Measurements from ENCODE around the gene SHISA7.

GRCh38 chr19:55464662-55465054 lies 21.6 kb upstream of the SHISA7 start, which contains the start of gene C19orf85:
- TF ChIP-seq ARNTL (CRISPR knock-in tag; IDR thresholded peaks at IDR 0.05; ENCODE audit: borderline replicate concordance, low read depth) (no peak), SNAI2 (CRISPR knock-in tag; IDR thresholded peaks at IDR 0.05) (no peak), ISL1 (CRISPR knock-in tag; IDR thresholded peaks at IDR 0.05) (no peak), PPARA (CRISPR knock-in tag; IDR thresholded peaks at IDR 0.05; ENCODE audit: borderline replicate concordance) (no peak), OSR1 (CRISPR knock-in tag; IDR thresholded peaks at IDR 0.05) (no peak), ZNF8 (CRISPR knock-in tag; IDR thresholded peaks at IDR 0.05) (no peak), ZFP3 (CRISPR knock-in tag; IDR thresholded peaks at IDR 0.05) (no peak), ESRRG (CRISPR knock-in tag; IDR thresholded peaks at IDR 0.05) (no peak)
- TF ChIP-seq, protein P1, sequence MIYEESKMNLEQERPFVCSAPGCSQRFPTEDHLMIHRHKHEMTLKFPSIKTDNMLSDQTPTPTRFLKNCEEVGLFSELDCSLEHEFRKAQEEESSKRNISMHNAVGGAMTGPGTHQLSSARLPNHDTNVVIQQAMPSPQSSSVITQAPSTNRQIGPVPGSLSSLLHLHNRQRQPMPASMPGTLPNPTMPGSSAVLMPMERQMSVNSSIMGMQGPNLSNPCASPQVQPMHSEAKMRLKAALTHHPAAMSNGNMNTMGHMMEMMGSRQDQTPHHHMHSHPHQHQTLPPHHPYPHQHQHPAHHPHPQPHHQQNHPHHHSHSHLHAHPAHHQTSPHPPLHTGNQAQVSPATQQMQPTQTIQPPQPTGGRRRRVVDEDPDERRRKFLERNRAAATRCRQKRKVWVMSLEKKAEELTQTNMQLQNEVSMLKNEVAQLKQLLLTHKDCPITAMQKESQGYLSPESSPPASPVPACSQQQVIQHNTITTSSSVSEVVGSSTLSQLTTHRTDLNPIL (CRISPR knock-in tag; IDR thresholded peaks at IDR 0.05; ENCODE audit: low read depth): no peak
